Stimulated activated CD8-positive, alpha-beta memory T cell treated with anti-CD3 and anti-CD28 coated beads, Interleukin-4, amount 100 ng/mL, for 24 hours (primary cell): ENCODE measurements around the gene CERS1.

Source experiments
- DNase-seq: peaks from one replicate; pipeline ENCODE4 v3.0.0-alpha.2; 2020; ENCODE audit warnings: low read depth

The CERS1 gene

GRCh38 chr19:18870531-18871172, 25.3 kb downstream of the CERS1 start:
- DNase-seq = no peak

DNA sequence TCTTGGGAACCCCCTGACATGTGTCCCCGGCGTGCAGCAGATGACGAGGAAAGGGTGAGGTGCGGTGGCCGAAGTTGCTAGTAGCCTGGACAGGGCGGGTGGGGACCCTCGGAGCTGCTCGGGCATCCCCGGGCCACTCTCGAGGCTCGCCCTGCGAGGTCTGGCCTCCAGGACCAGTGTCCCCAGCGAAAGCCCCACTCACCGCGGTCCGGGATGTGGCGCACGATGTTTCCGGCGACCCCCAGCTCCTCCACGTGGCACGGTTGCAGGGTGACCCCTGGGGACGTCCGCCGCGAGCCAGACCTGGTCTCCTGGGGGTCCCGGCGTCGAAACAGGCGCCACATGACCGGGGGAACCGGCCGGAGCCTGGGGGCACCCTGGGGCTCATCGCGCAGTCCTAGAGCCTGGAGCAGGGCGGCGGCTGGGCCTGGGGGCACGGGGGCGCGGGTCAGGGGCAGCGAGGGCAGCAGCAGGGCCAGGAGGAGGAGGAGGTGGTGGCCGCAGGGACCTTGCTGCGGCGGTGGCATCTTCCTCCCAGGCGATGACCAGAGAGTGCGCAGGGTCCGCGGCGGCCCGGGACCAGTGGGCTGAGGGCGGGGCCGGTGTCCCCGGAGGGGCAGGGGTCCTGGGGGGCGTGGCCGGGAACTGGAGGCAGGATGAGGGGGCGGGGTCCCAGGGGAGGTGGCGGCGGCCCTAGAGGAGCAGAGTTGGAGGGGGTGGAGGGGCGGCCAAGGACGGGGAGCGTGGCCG, 26.0 kb downstream of the CERS1 start:
- DNase-seq = no peak

DNA sequence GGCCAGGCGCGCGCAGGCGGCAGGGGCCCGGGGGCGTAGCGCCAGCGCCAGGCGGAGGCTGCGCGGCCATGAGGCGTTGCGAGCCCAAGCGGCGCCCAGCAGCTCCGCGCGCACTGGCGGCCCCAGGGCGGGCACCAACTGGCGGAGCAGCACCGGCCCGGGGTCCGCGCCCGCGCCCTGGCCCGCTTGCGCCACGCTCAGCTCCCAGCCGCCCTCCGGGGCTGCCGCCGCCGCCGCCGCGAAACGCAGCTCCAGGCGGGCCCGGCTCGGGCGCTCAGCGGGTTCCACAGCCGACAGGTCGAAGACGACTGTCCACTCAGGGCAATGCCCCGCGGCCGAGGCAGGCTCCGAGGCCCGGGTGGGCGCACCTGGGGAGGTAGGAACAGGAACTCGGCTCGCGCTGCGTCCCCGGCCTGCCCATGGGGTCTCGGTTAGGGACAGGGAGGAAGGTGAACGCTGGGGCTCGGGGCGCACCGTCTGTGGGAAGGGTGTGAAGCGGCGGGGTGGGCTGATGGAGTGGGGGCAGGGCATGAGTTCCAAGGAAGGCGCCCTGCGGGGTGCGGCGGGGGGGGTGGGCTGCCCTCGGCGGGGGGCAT, 26.8 kb downstream of the CERS1 start:
- DNase-seq = no peak

GRCh38 chr19:18868380-18869022, 27.5 kb downstream of the CERS1 start:
- DNase-seq = no peak

- DNase-seq = no peak
Observed at GRCh38 chr19:18867751-18868150, 28.2 kb downstream of the CERS1 start.

- no peak for DNase-seq
Observed at GRCh38 chr19:18867199-18867598, 28.8 kb downstream of the CERS1 start.

- no peak for DNase-seq
Observed at GRCh38 chr19:18866800-18867123, 29.2 kb downstream of the CERS1 start.

GRCh38 chr19:18865973-18866799, 29.8 kb downstream of the CERS1 start:
- peak; percentile 40 for DNase-seq

DNA sequence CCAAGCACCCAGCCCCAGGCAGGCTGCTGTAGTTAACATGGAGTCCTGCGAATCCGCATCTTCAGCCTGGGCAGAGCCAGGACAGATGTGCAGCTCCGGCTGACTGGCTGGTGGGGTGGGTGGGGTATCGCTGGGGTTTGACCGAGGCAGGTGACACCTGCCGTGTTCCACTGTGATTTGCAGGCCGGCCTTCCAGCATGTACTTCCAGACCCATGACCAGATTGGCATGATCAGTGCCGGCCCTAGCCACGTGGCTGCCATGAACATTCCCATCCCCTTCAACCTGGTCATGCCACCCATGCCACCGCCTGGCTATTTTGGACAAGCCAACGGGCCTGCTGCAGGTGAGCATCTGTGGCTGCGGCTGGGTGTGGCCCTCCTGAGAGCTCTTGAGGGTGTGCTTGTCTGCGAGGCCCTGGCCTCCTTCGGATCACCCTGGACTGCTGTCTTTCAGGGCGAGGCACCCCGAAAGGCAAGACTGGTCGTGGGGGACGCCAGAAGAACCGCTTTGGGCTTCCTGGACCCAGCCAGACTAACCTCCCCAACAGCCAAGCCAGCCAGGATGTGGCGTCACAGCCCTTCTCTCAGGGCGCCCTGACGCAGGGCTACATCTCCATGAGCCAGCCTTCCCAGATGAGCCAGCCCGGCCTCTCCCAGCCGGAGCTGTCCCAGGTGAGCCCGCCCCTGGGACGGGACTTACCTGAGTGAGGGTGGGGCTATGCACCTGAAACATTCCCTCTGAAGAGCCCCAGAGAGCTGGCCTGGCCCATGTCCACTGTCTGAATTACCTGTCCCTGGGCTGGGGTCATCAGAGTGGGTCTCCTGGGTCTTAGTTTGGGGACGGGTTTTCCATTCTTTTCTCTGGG, 30.6 kb downstream of the CERS1 start:
- no peak for DNase-seq

DNA sequence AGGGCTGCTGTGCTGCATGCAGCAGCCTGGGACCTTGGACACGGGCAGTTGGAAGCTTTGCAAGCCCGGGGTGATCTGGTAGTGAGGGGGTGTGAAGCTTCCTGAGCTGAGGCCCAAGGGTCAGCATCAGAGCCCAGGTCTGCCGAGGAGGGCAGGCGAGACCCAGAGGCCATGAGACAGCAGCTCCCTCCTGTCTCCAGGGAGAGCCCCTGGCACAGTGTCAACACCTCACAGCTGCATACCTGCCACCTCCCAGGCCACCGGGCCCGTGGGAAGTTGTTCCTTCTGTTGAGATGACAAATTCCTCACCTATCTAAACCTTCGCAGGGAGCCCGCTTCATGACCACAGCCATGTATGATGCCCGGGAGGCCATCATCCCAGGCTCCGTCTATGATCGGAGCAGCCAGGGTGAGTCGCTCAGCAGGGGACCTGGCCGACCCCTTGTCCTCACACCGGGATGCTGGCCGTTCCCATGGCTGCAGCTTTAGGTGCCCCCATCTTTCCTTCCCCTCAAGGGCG, 32.1 kb downstream of the CERS1 start:
- DNase-seq = no peak

- DNase-seq = no peak
Observed at GRCh38 chr19:18862976-18863842, 32.7 kb downstream of the CERS1 start.

GRCh38 chr19:18861917-18862316, 34.0 kb downstream of the CERS1 start:
- no peak for DNase-seq

GRCh38 chr19:18861235-18861634, 34.7 kb downstream of the CERS1 start:
- no peak for DNase-seq

- no peak for DNase-seq
Observed at GRCh38 chr19:18860725-18861124, 35.2 kb downstream of the CERS1 start.

- DNase-seq = no peak
Observed at GRCh38 chr19:18860302-18860700, 35.7 kb downstream of the CERS1 start.

- no peak for DNase-seq
Observed at GRCh38 chr19:18859676-18860301, 36.2 kb downstream of the CERS1 start.

DNA sequence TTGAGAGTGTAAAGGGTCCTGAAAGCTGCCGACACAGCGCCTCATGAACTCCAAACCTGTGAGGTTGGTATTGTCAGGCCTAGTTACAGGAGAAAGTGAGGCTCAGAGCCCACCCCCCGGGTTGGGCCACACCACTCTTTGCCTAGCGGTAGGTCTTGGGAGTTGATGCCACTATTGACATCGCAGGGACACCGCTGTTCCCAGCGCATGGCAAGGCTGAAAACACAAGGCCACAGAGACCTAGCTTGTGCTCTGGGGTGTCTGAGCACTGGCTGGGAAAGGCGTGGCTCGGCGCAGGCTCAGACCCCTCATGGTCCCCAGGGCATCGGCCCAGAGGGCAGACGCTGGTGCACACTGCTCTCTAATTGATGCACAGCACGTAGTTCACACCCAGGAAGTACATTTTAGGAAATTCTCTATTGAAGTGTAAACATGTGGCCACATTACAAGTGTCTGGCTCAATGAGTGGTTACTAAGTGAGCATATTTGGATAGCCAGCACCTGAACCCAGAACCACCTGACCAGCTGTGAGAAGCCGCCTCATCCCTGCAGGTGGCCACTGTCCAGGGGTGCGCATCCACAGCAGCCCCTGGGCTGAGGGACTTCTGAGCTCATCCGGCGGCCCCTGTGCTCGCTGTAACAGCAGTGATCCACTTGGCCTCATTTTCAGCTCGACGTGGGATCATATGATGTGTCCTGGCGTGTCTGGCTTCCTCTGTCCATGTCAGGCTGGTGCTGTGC, 36.9 kb downstream of the CERS1 start:
- no peak for DNase-seq

- no peak for DNase-seq
Observed at GRCh38 chr19:18857223-18857622, 38.7 kb downstream of the CERS1 start.
